UCSD-AML1 (cell line): ENCODE data around the gene ULBP1.
"Not testable (repeated sequence)": the region's sequence is repeated elsewhere in the genome, so short reads cannot be mapped to it uniquely, and the experiment has no call there.

Source experiments
- DNase-seq: peaks from one replicate; lab custom pipeline; 2025; ENCODE audit not compliant: unreplicated experiment; lab: John Stamatoyannopoulos, UW

The ULBP1 gene

DNA sequence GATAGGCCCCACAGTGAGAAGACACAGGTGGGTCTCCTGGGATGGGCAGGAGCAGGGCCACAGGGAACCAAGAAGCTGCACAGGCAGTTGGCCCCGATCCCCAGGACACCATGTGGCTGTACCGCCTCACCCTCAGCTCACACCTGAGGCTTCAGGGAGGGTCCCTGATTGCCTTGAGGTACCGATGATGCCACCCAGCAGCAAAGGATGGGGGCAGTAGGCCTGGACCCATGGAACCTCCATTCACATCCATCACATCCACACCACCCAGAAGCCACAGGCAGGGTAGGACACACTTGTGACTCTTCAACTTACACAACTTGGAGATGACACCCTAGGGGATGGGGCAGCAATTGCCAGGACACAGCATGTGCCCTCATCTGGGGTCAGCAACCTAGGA, 39.9 kb downstream of the ULBP1 start:
- not testable (repeated sequence) for DNase-seq

GRCh38 chr6:150004101-150004782, 40.5 kb downstream of the ULBP1 start:
- no peak for DNase-seq

DNA sequence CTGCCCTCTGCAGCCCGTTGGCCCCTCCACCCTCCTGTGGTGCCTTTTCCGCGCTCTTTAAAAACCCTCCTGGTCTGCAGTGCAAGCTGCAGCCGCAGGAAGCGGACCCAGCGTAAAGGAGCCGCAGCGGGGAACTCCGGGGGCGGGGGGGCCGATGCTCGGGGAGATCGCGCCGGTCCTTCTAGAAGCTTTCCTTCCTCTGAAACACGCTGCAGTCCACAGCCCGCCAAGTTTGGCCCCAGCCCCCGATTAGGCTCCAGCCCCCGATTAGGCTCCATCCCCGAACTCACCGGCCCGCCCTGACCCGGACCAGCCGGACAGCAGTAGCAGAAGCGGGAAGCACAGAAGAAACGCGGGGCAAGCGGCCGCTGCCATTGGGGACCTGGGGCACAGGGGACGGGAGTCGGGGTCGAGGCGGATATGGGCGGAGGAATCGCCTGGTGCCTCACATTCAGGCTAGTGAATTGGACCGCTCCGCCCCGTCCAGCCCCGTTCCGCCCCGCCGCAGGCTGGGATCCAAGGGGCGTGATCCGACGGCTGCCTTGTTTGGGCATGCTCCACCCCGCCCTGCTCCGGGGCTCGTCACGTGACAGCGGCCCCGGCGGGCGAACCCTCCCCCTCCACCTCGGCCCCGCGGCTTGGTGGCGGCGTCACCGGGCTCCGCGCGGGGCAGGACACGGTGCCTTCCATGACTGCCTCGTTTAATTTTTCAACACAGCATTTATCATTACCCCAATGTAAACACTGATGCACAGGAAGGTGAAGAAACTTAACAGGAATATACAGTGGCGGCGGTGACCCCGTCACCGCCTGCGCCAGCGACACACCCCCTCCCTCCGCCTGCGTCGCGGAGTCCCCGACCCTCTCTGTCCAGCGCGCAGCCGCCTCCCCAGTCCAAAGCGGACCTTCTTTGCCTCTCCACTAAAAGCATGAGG, 41.3 kb downstream of the ULBP1 start:
- peak; percentile 96 for DNase-seq

- DNase-seq, result no peak
Observed at GRCh38 chr6:150005761-150006651, 42.3 kb downstream of the ULBP1 start.

DNA sequence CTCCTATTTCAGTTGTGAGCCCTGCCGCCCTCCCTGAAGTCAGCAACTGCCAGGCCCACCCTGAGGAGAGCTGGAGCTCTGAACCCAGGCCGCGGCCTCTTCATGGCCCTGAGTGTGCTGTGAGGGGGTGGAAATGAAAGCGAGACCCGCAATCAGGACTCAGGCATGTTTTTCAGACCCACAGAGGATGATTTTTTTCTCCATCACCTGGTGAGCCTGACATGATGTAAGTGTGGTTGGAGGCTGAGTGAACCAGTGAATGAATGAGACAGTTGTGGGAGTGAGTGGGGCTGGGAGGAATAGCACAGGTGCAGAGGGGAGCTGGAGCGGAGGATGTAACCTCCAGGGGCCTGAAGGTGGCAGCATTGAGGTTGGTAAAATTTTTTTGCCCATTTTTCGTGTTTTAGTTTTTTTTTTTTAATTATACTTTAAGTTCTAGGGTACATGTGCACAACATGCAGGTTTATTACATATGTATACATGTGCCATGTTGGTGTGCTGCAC, 43.3 kb downstream of the ULBP1 start:
- no peak for DNase-seq

- DNase-seq, result no peak
Observed at GRCh38 chr6:150008588-150008987, 44.8 kb downstream of the ULBP1 start.

- not testable (repeated sequence) for DNase-seq
Observed at GRCh38 chr6:150012846-150013784, 49.4 kb downstream of the ULBP1 start.

GRCh38 chr6:150013785-150014622, 50.3 kb downstream of the ULBP1 start:
- not testable (repeated sequence) for DNase-seq

- not testable (repeated sequence) for DNase-seq
Observed at GRCh38 chr6:150014623-150015280, 51.0 kb downstream of the ULBP1 start.

DNA sequence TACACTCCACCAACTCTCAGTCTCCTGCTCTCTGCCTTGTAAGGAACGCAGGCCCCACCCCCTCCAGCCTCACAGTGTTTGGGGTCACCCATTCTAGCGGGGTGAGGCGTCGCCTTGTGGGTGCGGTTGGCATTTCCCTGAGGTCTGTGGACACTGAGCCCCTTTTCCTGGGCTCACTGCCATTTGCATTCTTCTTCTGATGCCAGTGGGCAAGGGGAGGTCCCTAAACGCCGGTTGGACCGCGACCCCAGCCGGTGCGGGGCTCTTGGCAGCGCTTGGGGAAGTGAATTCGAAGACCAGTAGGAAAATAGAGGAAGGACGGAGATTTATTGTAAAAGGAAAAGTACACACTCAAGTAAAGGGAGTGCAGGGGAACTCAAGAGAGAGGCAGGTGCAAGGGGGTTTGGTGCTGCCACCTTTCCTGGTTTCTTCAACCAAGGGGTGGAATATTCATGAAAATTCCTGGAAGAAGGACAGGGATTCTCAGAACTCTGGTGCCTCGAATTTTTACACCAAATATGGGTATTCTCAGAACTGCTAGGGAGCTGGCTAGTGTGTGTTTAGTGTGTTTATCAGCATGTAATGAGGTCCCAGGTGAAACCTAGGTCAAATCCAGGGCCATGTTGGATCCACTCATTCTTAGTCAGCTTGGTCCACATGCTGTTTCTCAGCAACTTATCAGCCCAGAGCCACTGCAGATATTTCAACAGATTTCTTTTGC, 51.7 kb downstream of the ULBP1 start:
- not testable (repeated sequence) for DNase-seq

- DNase-seq, result peak; percentile 28
Observed at GRCh38 chr6:150016324-150017185, 52.8 kb downstream of the ULBP1 start.

DNA sequence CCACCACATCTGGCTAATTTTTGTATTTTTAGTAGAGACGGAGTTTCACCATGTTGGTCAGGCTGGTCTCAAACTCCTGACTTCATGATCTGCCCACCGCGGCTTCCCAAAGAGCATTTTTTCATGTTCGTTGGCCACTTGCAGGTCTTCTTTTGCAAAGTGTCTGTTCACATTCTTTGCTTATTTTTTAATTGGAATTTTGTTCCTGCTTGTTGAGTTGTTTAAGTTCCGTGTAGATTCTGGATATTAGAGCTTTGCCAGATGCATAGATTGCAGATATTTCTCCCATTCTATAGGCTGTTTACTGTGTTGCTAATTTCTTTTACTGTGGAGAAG, 53.4 kb downstream of the ULBP1 start:
- not testable (repeated sequence) for DNase-seq

DNA sequence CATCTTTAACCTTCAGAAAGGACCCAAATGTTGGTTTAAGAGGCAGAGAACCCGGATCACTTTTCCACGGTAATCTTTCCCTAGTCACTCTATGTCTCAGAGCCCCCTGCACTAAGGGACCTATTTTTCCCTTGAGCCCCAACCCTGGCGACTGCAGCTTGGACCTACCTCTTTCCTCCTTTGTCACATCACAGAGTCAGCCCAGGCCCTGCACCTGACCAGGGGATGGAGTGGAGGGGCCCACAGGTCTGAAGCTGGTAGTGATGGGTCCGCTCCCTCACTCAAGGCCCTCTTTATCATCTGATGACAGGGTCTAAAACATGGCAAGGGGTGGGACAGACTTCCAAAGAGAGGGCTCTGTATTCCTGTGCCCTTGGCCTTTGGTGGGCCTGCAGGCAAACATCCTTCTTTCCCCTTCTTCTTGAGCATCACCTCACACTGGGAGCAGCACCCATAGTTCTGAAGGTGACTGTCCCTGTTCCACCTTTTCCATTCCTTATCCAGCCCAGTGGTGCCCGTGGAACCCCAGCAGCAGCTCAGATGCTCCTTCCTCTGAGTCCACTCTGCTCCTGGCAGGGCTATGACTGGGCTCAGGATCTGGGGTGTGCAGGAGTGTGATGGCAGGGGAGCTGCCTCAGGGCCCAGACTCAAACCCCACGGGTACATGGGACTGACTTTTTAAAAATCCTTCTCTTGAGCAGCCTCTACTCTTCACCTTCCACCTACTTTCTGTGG, 55.3 kb downstream of the ULBP1 start:
- no peak for DNase-seq

DNA sequence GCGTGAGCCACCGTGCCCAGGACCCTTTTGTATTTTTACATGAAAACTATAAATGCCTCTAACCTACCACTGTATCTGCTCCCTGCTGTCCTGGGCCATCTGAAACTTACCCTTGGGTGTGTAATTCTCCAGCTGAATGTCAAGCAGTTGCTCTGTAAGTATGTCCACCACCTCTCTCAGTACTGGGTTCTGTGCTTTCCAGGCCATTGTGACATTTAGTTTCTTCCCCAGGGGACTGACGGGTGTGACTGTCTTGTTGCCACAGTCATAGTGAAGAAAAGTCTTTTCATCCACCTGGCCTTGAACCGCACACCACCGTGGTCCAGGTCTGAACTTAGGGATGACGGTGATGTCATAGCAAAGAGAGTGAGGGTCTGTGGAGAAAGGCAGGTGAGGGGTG, 58.1 kb downstream of the ULBP1 start:
- DNase-seq, result not testable (repeated sequence)
